GM13977 (cell line): Measurements from ENCODE around the gene ATXN10.
"Not testable (repeated sequence)": the region's sequence is repeated elsewhere in the genome, so short reads cannot be mapped to it uniquely, and the experiment has no call there.

Source experiments
- DNase-seq: peaks from one replicate; pipeline ENCODE4 v3.0.0; 2012; ENCODE audit warnings: low spot score
- CTCF ChIP-seq: IDR thresholded peaks from 2 replicates; pipeline ENCODE4 v1.5.1; 2012; ENCODE audit warnings: mild to moderate bottlenecking, control low read depth; ENCODE audit not compliant: insufficient read depth; ENCODE audit errors: extremely low read depth, missing control alignments
- in situ Hi-C: fragments of 300-500 bp; cut with MboI; formaldehyde crosslinking; loops from one replicate; pipeline ENCODE4 v1.12.0; 2022; ENCODE audit warnings: low sequenced_read_pairs, low pct_unique_long_range_greater_than_20kb, mixed read lengths, inconsistent platforms; ENCODE audit not compliant: unreplicated experiment

The ATXN10 gene

GRCh38 chr22:45708145-45708544 lies 36.5 kb downstream of the ATXN10 start:
- DNase-seq: no peak
- in situ Hi-C loops: no loop called here
- TF ChIP-seq CTCF: no peak

GRCh38 chr22:45709060-45709739 lies 37.6 kb downstream of the ATXN10 start:
- TF ChIP-seq CTCF: no peak
- in situ Hi-C loops: no loop called here
- no peak for DNase-seq

- no peak for DNase-seq
- in situ Hi-C loops: no loop called here
- TF ChIP-seq CTCF: no peak
Measured at GRCh38 chr22:45709866-45710265, 38.2 kb downstream of the ATXN10 start.

- no peak for DNase-seq
- no peak for TF ChIP-seq CTCF
- in situ Hi-C loops: no loop called here
Measured at GRCh38 chr22:45710469-45710868, 38.8 kb downstream of the ATXN10 start.

- DNase-seq, in situ Hi-C loops: not testable (repeated sequence)
Measured at GRCh38 chr22:45714390-45714789, 42.8 kb downstream of the ATXN10 start.

GRCh38 chr22:45717789-45718188 lies 46.2 kb downstream of the ATXN10 start:
- no peak for TF ChIP-seq CTCF
- DNase-seq: no peak
- in situ Hi-C loops: no loop called here

GRCh38 chr22:45718391-45718790 lies 46.8 kb downstream of the ATXN10 start:
- TF ChIP-seq CTCF: no peak
- no peak for DNase-seq
- in situ Hi-C loops: no loop called here
